Keratinocyte (primary cell): Measurements from ENCODE around the gene CZIB. TPM values are rescaled to one million over a fixed set of nuclear protein-coding genes. Genes with fewer than 3 reads are reported as not detected.
A peak's percentile ranks its signal among the peaks of the same experiment; 100 is the strongest.

Experiments used
- DNase-seq: peaks from one replicate; pipeline ENCODE4 v3.0.0-alpha.2; 2011; ENCODE audit warnings: low read depth, missing footprints, low spot score
- FAIRE-seq: peaks from 2 replicates; lab custom pipeline; 2011; peaks lifted over from hg19 to GRCh38; lab: Jason Lieb, UNC
- H2AFZ ChIP-seq: 2 replicates; pipeline ENCODE4 v1.6.0; 2012; ENCODE audit warnings: low read length, control low read depth, inconsistent platforms; ENCODE audit not compliant: control insufficient read depth
- H3K27ac ChIP-seq: 2 replicates; pipeline ENCODE4 v1.5.1; 2011; ENCODE audit warnings: low read length; ENCODE audit not compliant: control insufficient read depth, insufficient read depth
- H3K27me3 ChIP-seq: 3 replicates; pipeline ENCODE4 v1.6.0; 2011; ENCODE audit warnings: low read length; ENCODE audit not compliant: control insufficient read depth, insufficient read depth; ENCODE audit errors: extremely low read depth
- H3K36me3 ChIP-seq, 2 experiments: 2 replicates in 1 of 2; 3 replicates in 1 of 2; pipeline ENCODE4 v1.5.1; 2011; ENCODE audit warnings: low read length in 2 of 2, mild to moderate bottlenecking in 1 of 2; ENCODE audit not compliant: control insufficient read depth in 2 of 2, insufficient read depth in 2 of 2; ENCODE audit errors: extremely low read depth in 1 of 2
- H3K4me1 ChIP-seq: 3 replicates; pipeline ENCODE4 v1.5.1; 2011; ENCODE audit warnings: low read length; ENCODE audit not compliant: control insufficient read depth, insufficient read depth; ENCODE audit errors: extremely low read depth
- H3K4me2 ChIP-seq: 3 replicates; pipeline ENCODE4 v1.6.0; 2011; ENCODE audit warnings: low read depth, low read length; ENCODE audit not compliant: control insufficient read depth, insufficient read depth; ENCODE audit errors: extremely low read depth
- H3K4me3 ChIP-seq, 3 experiments: fragments of 200-600 bp in 1 of 3; sonication (generic) in 1 of 3; 2 replicates in 2 of 3; 3 replicates in 1 of 3; pipeline ENCODE4 v1.5.1; 2011 to 2016; ENCODE audit warnings: low read length in 3 of 3, mild to moderate bottlenecking in 3 of 3, control low read depth in 2 of 3, inconsistent platforms in 1 of 3, low read depth in 1 of 3, mixed read lengths in 1 of 3, mixed run types in 1 of 3, moderate library complexity in 1 of 3; ENCODE audit not compliant: control insufficient read depth in 2 of 3, insufficient read depth in 2 of 3; ENCODE audit errors: extremely low read depth in 1 of 3
- H3K79me2 ChIP-seq: 2 replicates; pipeline ENCODE4 v1.6.0; 2012; ENCODE audit warnings: low read length; ENCODE audit not compliant: control insufficient read depth, insufficient read depth
- H3K9ac ChIP-seq: 3 replicates; pipeline ENCODE4 v1.6.0; 2011; ENCODE audit warnings: low read length; ENCODE audit not compliant: control insufficient read depth, insufficient read depth; ENCODE audit errors: extremely low read depth
- H3K9me1 ChIP-seq: 3 replicates; pipeline ENCODE4 v1.6.0; 2011; ENCODE audit warnings: low read length; ENCODE audit not compliant: control insufficient read depth, insufficient read depth; ENCODE audit errors: extremely low read depth
- H3K9me3 ChIP-seq: 2 replicates; pipeline ENCODE4 v1.5.1; 2012; ENCODE audit warnings: low read depth, low read length; ENCODE audit not compliant: control insufficient read depth
- H4K20me1 ChIP-seq: 3 replicates; pipeline ENCODE4 v1.6.0; 2011; ENCODE audit warnings: low read length; ENCODE audit not compliant: control insufficient read depth, insufficient read depth; ENCODE audit errors: extremely low read depth
- CTCF ChIP-seq, 3 experiments: IDR thresholded peaks in 1 of 3; conservative IDR thresholded peaks in 1 of 3; optimal IDR thresholded peaks in 1 of 3; 2 replicates in 2 of 3; 3 replicates in 1 of 3; pipeline versions ENCODE3 to v1.5.1; 2011; ENCODE audit warnings: low read length in 3 of 3, mild to moderate bottlenecking in 3 of 3, moderate library complexity in 2 of 3, control low read depth in 1 of 3, inconsistent platforms in 1 of 3; ENCODE audit not compliant: insufficient read depth in 2 of 3; ENCODE audit errors: extremely low read depth in 1 of 3
- EZH2 ChIP-seq: IDR thresholded peaks from one replicate; pipeline ENCODE4 v1.6.1; 2012; ENCODE audit warnings: inconsistent platforms, mild to moderate bottlenecking, low read length, moderate library complexity
- dilution Hi-C: fragments of 300-500 bp; cut with MboI; formaldehyde crosslinking; loops from one replicate; pipeline ENCODE4 v1.7.0; 2020; ENCODE audit warnings: low sequenced_read_pairs; ENCODE audit not compliant: extremely low pct_ligation_motif_present
- polyA plus RNA-seq, 5 experiments: library from polyadenylated mRNA; depleted of rRNA in 3 of 5; stranded (reverse) in 3 of 5; stranded (forward) in 1 of 5; unstranded in 1 of 5; fragments of >200 nt; gene quantifications; 1 replicate in 1 of 5; 2 replicates in 3 of 5; 3 replicates in 1 of 5; pipeline versions ENCODE4 v1.2.1 to v1.2.3, GENCODE V29; 2011 to 2012; ENCODE audit warnings: missing spikeins in 2 of 5, low read depth in 1 of 5, low replicate concordance in 1 of 5

Gene CZIB
- polyA plus RNA-seq, 1 donor (not counting 4 experiments of a cell fraction or from before 2014, with no cell fraction given), result 52.6 TPM

GRCh38 chr1:53220962-53221286 lies 490 bp upstream of the CZIB start:
- H2AFZ ChIP-seq, result peak overlapping the region; percentile 97
- no peaks in the 10 kb centered on the region for H3K9me3 ChIP-seq
- peaks cover 0 to 6% of the 10 kb centered on the region in 2 experiments for H3K36me3 ChIP-seq
- H3K4me1 ChIP-seq, result peaks cover 12% of the 10 kb centered on the region
- no peaks in the 10 kb centered on the region for H4K20me1 ChIP-seq
- no peak for DNase-seq
- no peaks in the 10 kb centered on the region for H3K27me3 ChIP-seq
- peak overlapping the region; percentile 74 to 86 (median 81) for H3K4me3 ChIP-seq
- H3K27ac ChIP-seq, result peak overlapping the region; percentile 92
- peak overlapping the region; percentile 95 for H3K9ac ChIP-seq
- H3K4me2 ChIP-seq, result peak overlapping the region; percentile 92
- no peak for FAIRE-seq
- peaks cover 10% of the 10 kb centered on the region for H3K79me2 ChIP-seq
- dilution Hi-C loops, result no loop called here
- TF ChIP-seq EZH2 (no peak), CTCF (optimal IDR thresholded peaks at IDR 0.05 in 1 of 3, IDR thresholded peaks at IDR 0.05 in 1 of 3, conservative IDR thresholded peaks at IDR 0.05 in 1 of 3; ENCODE audit: extremely low read depth in 1 of 3, insufficient read depth in 2 of 3, low read length in 3 of 3) (no peak)
- H3K9me1 ChIP-seq, result no peaks in the 10 kb centered on the region

DNA sequence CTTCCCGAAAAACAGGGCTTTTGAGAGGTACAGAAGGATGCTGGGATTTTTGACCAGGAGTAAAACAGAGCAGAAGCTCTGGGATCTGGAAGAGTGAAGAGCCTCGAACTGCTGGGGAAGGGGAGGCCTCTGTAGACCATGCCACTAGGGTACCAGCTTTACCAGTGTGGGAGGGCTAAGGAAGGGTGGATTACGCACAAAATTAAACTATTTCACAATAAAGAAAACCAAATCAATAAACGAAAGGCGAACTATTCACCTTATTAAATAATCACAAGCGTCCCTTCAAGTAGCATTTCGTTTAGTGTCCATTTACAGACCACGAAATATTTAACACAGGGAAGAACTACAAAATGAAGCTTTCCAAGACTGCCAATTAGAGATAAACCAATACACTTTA lies 723 bp downstream of the CZIB start:
- Histone ChIP-seq H3K4me1 (peaks cover 12% of the 10 kb centered on the region), H4K20me1 (no peaks in the 10 kb centered on the region), H3K36me3 (peaks cover 0 to 6% of the 10 kb centered on the region in 2 experiments), H3K27ac (peak overlapping the region; percentile 92), H3K9me3 (no peaks in the 10 kb centered on the region), H3K4me3 (peak overlapping the region; percentile 74 to 86 (median 81)), H3K27me3 (no peaks in the 10 kb centered on the region), H2AFZ (peak overlapping the region; percentile 71), H3K9me1 (no peaks in the 10 kb centered on the region), H3K9ac (peak overlapping the region; percentile 95), H3K79me2 (peaks cover 10% of the 10 kb centered on the region), H3K4me2 (peak overlapping the region; percentile 92)
- no peak for FAIRE-seq
- dilution Hi-C loops, result no loop called here
- no peak for TF ChIP-seq CTCF (optimal IDR thresholded peaks at IDR 0.05 in 1 of 3, IDR thresholded peaks at IDR 0.05 in 1 of 3, conservative IDR thresholded peaks at IDR 0.05 in 1 of 3; ENCODE audit: extremely low read depth in 1 of 3, insufficient read depth in 2 of 3, low read length in 3 of 3)
- TF ChIP-seq EZH2, result no peak
- no peak for DNase-seq
